RWPE1 (cell line): Measurements from ENCODE around the gene CFAP410.

Experiments
- CTCF ChIA-PET: fragments of 350-600 bp; sonication (Branson Sonifier 250); formaldehyde crosslinking; extraction: SDS; loops from one replicate; lab custom pipeline; 2021; lab: Yijun Ruan, JAX
- POLR2A ChIA-PET: fragments of 400-600 bp; formaldehyde crosslinking; extraction: SDS; loops from one replicate; lab custom pipeline; 2020; ENCODE audit warnings: antibody characterized with exemption; ENCODE audit not compliant: low non-redundant PET; lab: Yijun Ruan, JAX
- DNase-seq: peaks from one replicate; pipeline ENCODE4 v3.0.0; 2012; ENCODE audit warnings: low spot score
- H3K27ac ChIP-seq: fragments of 450-650 bp; 2 replicates; pipeline ENCODE4 v1.5.1; 2017
- TF ChIP-seq, protein P1 (sequence below): fragments of 450-650 bp; conservative IDR thresholded peaks from 2 replicates; pipeline ENCODE4 v1.5.1; 2017; ENCODE audit warnings: low read depth, mild to moderate bottlenecking

The CFAP410 gene

DNA sequence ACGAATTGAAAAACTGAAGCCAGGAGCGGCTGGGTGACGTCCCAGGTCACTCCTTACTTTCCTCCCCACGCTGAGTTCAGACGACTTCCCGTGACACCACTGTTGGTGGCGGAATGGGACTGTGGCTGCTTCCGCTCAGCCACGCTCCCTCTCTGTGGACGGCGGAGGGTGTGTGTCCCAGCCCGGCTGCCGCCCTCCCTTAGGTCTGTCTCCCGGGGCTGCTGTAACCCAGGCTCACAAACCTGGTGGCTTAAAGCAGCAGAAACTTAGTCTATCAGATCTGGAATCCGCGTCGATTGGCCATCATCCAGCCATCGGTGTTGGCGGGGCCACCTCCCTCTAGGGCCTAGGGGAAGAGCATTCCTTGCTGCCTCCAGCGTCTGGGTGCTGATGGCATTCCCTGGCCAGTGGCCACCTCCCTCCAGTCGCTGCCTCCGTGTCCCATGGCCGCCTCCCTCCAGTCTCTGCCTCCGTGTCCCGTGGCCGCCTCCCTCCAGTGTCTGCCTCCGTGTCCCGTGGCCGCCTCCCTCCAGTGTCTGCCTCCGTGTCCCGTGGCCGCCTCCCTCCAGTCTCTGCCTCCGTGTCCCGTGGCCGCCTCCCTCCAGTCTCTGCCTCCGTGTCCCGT is 31.7 kb upstream of the CFAP410 start:
- no peak overlapping the region for H3K27ac ChIP-seq
- CTCF ChIA-PET: no interaction called here
- POLR2A ChIA-PET: no interaction called here
- no peak for DNase-seq
- TF ChIP-seq, protein P1, sequence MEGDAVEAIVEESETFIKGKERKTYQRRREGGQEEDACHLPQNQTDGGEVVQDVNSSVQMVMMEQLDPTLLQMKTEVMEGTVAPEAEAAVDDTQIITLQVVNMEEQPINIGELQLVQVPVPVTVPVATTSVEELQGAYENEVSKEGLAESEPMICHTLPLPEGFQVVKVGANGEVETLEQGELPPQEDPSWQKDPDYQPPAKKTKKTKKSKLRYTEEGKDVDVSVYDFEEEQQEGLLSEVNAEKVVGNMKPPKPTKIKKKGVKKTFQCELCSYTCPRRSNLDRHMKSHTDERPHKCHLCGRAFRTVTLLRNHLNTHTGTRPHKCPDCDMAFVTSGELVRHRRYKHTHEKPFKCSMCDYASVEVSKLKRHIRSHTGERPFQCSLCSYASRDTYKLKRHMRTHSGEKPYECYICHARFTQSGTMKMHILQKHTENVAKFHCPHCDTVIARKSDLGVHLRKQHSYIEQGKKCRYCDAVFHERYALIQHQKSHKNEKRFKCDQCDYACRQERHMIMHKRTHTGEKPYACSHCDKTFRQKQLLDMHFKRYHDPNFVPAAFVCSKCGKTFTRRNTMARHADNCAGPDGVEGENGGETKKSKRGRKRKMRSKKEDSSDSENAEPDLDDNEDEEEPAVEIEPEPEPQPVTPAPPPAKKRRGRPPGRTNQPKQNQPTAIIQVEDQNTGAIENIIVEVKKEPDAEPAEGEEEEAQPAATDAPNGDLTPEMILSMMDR: no peak

DNA sequence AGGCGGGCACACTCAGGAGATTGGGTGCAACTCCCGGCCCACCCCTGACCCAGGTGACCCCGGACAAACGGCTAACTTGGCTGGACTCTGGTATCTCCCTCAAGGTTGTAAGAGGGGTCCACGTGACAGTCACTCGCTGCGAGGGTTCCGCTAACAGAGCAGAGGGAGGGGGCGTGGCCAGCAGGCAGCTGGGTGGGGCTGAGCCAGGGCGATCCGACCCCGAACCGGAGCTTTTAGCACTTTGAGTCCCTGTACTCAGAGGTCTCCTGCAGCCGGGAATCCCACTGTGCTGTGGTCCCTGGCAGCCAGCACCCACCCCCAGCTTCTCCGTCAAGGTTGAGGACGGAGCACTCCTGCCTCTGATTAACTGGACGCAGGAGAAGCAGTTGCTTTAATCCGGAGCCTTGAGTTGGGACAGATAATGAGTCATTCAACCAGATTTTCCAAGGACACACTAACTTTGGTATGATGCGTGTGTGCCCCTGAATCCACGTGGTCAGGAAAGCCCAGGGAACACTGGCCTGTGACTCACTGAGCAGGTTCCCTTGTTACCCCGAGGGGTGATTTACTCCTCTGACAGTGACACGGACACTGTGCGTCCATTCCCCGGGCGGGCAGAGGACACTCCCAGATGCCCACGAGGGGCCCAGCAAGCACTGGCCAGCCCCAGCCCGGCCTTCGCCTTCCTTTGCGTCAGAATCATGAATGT is 31.0 kb upstream of the CFAP410 start:
- ChIA-PET CTCF (no interaction called here), POLR2A (no interaction called here)
- TF ChIP-seq, protein P1: no peak
- H3K27ac ChIP-seq: no peak overlapping the region
- peak; percentile 73 for DNase-seq

DNA sequence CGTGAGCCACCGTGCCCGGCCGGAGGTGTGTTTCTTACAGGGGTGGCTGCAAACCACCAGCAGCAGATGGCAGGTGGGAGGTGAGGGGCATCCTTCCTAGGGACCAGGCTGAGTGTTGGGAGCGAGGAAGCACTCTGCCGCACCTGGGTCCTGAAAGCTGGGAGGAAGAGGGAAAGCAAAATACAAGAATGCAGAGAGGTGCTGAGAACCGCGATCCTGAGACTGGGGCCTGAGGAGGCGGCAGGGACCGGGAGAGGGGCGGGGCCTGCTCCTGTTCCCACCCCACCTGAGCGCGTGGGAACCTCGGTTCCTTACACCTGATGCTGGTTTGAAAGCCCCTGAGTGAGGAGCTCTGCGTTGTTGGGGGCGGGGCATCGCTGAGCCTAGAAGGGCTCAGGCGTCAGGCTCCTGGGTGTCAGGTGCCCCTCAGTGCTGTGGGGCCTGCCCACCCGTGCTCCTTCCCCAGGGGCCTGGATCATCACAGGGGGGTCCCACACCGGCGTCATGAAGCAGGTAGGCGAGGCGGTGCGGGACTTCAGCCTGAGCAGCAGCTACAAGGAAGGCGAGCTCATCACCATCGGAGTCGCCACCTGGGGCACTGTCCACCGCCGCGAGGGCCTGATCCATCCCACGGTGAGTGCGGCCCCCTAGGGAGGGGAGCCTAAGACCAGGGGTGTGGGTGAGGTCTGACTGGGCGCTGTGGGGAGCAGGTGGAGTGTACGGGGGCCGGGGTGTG is 29.7 kb upstream of the CFAP410 start:
- H3K27ac ChIP-seq: no peak overlapping the region
- CTCF ChIA-PET: no interaction called here
- POLR2A ChIA-PET: no interaction called here
- TF ChIP-seq, protein P1: no peak
- DNase-seq: no peak

DNA sequence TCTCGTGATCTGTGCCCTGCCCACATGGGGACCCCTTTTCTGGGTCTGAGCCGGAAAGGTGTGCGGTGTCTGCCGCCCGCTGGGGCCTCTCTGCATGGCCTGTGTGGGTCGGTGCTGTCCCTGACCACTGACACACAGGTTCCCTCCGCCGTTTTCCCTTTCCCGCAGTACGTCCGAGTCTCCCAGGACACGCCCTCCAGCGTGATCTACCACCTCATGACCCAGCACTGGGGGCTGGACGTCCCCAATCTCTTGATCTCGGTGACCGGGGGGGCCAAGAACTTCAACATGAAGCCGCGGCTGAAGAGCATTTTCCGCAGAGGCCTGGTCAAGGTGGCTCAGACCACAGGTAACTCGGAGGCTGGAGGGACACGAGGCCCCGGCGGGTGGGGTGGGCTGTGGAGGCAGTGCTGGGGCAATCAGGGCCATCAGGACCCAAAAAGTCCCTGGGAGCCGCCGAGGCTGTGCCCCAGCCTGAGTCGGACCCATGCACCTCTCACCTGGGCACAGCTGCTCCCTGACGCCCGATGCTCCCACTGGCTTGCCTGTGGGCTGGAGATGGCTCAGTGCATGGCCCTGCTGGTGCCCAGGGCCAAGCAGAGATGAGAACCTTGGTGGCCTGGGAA is 27.5 kb upstream of the CFAP410 start:
- CTCF ChIA-PET: no interaction called here
- TF ChIP-seq, protein P1: no peak
- DNase-seq: no peak
- POLR2A ChIA-PET: no interaction called here
- no peak overlapping the region for H3K27ac ChIP-seq

DNA sequence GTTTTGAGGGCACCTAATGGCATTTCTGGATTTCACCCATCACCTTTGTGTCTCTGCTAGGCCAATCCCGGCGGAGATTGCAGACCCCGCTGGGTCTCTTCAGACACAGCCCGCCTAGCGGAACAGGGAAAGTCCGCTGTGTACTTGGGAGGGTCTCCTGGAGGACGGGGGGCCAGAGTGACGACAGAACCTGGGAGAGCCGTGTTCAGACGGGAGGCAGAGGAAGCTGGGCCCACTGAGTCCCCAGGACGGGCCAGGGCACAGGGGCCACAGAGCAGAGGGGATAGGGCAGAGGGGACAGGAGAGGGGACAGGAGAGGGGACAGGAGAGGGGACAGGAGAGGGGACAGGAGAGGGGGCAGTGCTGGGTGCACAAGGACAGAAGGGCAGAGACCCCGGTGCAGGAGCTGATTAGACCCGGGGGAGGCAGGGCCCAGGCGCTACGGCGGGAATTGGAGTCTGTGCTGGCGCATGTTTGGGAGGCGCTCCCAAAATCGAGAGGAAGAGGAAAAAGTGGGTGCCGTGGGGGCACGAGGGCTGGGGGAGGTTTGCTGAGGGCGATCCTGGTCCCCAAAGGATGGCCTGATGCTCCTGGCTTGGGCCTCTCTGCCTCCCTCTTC is 26.9 kb upstream of the CFAP410 start:
- no peak overlapping the region for H3K27ac ChIP-seq
- TF ChIP-seq, protein P1: no peak
- ChIA-PET POLR2A (no interaction called here), CTCF (no interaction called here)
- DNase-seq: no peak
